Measurements from ENCODE around the gene CAPZB.

- TF ChIP-seq, protein P1, sequence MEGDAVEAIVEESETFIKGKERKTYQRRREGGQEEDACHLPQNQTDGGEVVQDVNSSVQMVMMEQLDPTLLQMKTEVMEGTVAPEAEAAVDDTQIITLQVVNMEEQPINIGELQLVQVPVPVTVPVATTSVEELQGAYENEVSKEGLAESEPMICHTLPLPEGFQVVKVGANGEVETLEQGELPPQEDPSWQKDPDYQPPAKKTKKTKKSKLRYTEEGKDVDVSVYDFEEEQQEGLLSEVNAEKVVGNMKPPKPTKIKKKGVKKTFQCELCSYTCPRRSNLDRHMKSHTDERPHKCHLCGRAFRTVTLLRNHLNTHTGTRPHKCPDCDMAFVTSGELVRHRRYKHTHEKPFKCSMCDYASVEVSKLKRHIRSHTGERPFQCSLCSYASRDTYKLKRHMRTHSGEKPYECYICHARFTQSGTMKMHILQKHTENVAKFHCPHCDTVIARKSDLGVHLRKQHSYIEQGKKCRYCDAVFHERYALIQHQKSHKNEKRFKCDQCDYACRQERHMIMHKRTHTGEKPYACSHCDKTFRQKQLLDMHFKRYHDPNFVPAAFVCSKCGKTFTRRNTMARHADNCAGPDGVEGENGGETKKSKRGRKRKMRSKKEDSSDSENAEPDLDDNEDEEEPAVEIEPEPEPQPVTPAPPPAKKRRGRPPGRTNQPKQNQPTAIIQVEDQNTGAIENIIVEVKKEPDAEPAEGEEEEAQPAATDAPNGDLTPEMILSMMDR (IDR thresholded peaks at IDR 0.05) = no peak
- no peak for TF ChIP-seq POLR2A (IDR thresholded peaks at IDR 0.05)
These were observed 125.3 kb downstream of the CAPZB start for GRCh38 chr1:19360016-19360415.

Measured in lower leg skin (tissue), 3 donors.